ENCODE results near the gene TCOF1. TPM values are rescaled to one million over a fixed set of nuclear protein-coding genes. Genes with fewer than 3 reads are reported as not detected.

Gene TCOF1
- total and polyA plus RNA-seq, 2 donors (not counting 3 experiments of a cell fraction or from before 2014, with no cell fraction given): 11.2 to 52.0 TPM

GRCh38 chr5:150412319-150413175, 55.0 kb downstream of the TCOF1 start, which contains the start of gene CD74:
CD74 (minus strand) TSS chr5:150412910; CDS start chr5:150412749, 161 bp downstream.
- peaks cover 4% of the 10 kb centered on the region for H3K4me1 ChIP-seq (ENCODE audit: control insufficient read depth, extremely low read depth, insufficient read depth, low read length)
- H3K4me3 ChIP-seq (replicated peaks in 1 of 3; ENCODE audit: insufficient read depth in 1 of 3, low read depth in 1 of 3, low read length in 3 of 3): no peak within 1 kb of the TSS
- ChIA-PET POLR2A (no interaction called here), CTCF (interaction anchor here (2.4 kb wide), 1 partner anchor 24 kb away, joined by 11 read pairs; no protein-coding TSS in a partner anchor)
- no peaks in the 10 kb centered on the region for H4K20me1 ChIP-seq (replicated peaks; ENCODE audit: control insufficient read depth, extremely low read depth, insufficient read depth, low read length)
- dilution Hi-C loops (cut with MboI; ENCODE audit: extremely low pct_ligation_motif_present, low sequenced_read_pairs) (no loop called here), intact Hi-C loops (cut with micrococcal nuclease) (no loop called here)
- BruUV-seq (replicated peaks): no TSS peak
- no peak for FAIRE-seq
- no peaks in the 10 kb centered on the region for H3K27me3 ChIP-seq (ENCODE audit: control insufficient read depth in 2 of 2, insufficient read depth in 2 of 2, low read length in 2 of 2)
- no peak for TF ChIP-seq POLR2AphosphoS5 (IDR thresholded peaks at IDR 0.05; ENCODE audit: insufficient read depth, low read depth, low read length)
- no peak for TF ChIP-seq MYC (IDR thresholded peaks at IDR 0.05; ENCODE audit: low read depth, low read length)
- TF ChIP-seq POLR2A (IDR thresholded peaks at IDR 0.05; ENCODE audit: low read depth, low read length): no peak
- no peak for TF ChIP-seq MAX (IDR thresholded peaks at IDR 0.05; ENCODE audit: insufficient read depth, insufficient read length)
- TF ChIP-seq EZH2 (IDR thresholded peaks at IDR 0.05; ENCODE audit: borderline replicate concordance, low read depth, low read length, severe bottlenecking): no peak
- TF ChIP-seq JUN (IDR thresholded peaks at IDR 0.05; ENCODE audit: borderline replicate concordance, insufficient read depth, insufficient read length, low read depth): no peak
- no peak for TF ChIP-seq GATA2 (IDR thresholded peaks at IDR 0.05; ENCODE audit: insufficient read depth, insufficient read length, low read depth, low read length)
- TF ChIP-seq FOS (IDR thresholded peaks at IDR 0.05; ENCODE audit: borderline replicate concordance, insufficient read depth, low read length): no peak
- TF ChIP-seq CTCF (IDR thresholded peaks at IDR 0.05; ENCODE audit: extremely low read depth in 1 of 2, insufficient read depth in 1 of 2, low read depth in 1 of 2, low read length in 2 of 2): no peak
- H3K4me2 ChIP-seq (ENCODE audit: insufficient read depth, low read length): no peak within 1 kb of the TSS
- no peaks in the 10 kb centered on the region for H3K79me2 ChIP-seq (ENCODE audit: control insufficient read depth, insufficient read depth, low read length)
- H3K9me3 ChIP-seq (replicated peaks; ENCODE audit: control insufficient read depth, insufficient read depth, low read length): no peaks in the 10 kb centered on the region
- H3K27ac ChIP-seq (ENCODE audit: insufficient read depth, low read depth, low read length): no peak within 1 kb of the TSS
- H3K9ac ChIP-seq (replicated peaks; ENCODE audit: extremely low read depth, insufficient read depth, low read length): no peak within 1 kb of the TSS
- no peaks in the 10 kb centered on the region for H3K36me3 ChIP-seq (ENCODE audit: control insufficient read depth in 2 of 2, extremely low read depth in 1 of 2, insufficient read depth in 2 of 2, low read length in 2 of 2)
- peak within 1 kb of the TSS; percentile 26 for H2AFZ ChIP-seq (ENCODE audit: low read depth, low read length)
- DNase-seq (ENCODE audit: low read depth, low spot score): peak; percentile 42
- no peaks in the 10 kb centered on the region for H3K9me1 ChIP-seq (replicated peaks; ENCODE audit: control insufficient read depth, extremely low read depth, insufficient read depth, low read length)

Measured in endothelial cell of umbilical vein (primary cell).